AG08395 (cell line): ENCODE measurements around the gene C1RL.

ENCODE experiments used
- DNase-seq: peaks from one replicate; pipeline ENCODE4 v3.0.0; 2012; ENCODE audit warnings: mixed read lengths, low spot score

C1RL gene

DNA sequence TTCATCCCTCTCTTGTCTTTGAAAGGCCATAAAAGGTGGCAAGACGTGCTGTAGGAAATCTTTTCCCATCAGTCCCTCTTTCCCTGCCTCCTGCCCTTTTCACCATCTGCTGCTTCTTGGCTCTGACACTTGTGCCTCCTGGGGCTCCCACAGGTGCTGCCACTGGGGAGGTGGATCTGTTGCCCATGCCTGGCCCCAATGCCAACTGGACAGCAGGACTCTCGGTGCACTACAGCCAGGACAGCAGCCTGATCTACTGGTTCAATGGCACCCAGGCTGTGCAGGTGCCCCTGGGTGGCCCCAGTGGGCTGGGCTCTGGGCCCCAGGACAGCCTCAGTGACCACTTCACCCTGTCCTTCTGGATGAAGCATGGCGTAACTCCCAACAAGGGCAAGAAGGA, 27.7 kb upstream of the C1RL start:
- no peak for DNase-seq

DNA sequence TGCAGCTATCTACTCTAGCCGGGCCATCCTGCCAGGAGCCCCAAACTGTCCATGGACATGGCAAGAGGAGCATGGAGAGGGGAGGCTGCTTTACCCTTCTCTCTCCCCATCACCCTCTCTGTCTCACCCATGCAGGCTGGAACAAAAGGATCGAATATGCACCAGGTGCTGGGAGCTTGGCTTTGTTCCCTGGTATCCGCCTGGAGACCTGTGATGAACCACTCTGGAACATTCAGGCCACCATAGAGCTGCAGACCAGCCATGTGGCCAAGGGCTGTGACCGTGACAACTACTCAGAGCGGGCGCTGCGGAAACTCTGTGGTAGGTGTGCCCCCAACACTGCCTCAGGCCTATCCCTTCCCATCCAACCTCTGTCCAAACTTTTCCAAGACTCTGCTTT, 27.1 kb upstream of the C1RL start:
- no peak for DNase-seq

DNA sequence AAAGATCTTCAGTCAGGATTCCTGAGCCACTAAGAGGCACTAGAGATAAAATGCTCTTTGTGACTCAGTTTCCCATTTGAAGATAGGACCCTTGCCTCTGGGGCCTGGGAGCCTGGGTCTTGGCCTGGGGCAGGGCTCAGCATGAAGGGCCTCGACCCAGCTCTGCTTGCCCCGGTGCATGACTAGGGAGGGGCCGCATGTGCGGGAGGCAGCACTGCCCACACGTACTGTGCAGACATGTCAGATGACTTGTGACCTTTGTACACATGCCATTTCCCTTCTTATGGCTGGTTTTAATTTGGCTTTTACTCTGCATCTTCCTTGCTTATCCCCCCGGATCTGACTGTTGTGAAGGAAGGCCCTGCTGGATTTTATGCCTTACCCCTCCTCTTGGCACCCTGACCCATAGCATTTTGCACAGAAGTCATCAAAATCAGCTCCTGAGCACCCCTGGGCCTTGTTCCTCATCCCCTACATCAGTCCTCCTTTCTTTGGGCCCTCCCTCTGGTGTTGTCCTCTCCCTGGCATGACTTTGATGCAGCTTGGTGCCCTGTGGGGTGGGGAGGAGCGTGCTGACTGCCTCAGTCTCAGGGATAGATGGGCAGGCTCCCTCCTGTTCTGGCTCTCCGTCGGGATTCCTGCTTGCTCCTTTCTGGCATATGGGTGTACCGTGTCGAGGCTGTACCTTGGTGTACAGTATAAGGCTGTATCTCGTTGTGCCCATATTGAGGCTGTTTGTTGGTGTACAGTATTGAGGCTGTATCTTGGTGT, 25.6 kb upstream of the C1RL start:
- DNase-seq = no peak

DNA sequence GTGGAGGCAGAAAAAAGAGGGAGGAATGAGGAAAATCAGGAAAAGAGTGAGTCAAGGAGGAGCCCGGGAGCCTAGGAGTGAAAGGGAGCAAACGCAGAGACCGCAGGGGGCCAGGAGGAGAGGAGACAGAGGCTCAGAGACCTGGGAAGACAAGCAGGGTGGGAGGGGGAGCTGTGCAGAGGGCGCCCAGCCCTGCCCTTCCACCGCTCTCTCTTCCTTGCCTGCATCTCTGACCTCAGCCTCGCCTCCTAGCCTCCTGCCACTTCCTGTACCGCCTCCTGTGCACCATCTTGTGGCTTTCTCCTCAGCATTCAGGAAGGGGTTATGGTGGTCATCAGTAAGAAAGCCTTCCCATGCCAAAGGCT, 22.5 kb upstream of the C1RL start:
- DNase-seq = no peak

DNA sequence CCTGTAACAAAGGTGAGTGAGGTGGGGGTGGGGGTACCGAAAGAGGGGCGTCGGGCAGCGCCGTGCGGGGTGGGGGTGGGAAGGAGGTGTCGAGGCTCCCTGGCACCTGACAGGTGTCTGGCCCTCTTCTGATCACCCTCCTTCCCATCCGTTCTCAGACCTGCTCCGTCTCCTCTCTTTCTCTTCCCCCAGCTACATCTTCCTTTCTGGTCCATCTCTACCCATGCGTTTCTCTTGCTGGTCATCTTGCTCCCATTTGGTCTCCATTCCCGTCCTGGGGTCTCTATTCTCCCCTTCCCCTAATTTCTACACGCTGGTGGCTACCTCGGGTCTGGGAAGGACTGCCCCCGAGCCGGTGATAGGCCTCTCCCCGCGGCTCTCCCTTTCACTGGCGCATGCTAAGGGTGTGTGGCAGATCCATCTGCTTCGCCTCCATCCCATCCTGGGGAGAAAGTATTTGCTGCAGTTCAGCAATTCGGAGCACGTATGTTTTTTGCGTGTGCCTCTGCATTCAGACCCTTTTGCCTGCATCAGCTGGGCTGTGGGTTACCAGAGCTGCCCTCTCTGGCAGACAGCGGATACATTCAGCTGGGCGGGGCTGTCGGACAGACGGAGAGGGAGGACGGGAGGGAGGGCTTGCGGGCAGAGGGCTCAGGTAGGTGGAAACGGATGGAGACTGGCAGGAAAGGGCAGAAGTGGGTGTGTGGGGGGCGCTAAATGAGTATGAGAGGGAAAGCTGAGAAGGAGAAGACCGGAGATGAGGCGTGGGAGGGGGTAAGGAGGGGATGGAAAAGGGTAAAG, 21.9 kb upstream of the C1RL start:
- DNase-seq = peak; percentile 60

DNA sequence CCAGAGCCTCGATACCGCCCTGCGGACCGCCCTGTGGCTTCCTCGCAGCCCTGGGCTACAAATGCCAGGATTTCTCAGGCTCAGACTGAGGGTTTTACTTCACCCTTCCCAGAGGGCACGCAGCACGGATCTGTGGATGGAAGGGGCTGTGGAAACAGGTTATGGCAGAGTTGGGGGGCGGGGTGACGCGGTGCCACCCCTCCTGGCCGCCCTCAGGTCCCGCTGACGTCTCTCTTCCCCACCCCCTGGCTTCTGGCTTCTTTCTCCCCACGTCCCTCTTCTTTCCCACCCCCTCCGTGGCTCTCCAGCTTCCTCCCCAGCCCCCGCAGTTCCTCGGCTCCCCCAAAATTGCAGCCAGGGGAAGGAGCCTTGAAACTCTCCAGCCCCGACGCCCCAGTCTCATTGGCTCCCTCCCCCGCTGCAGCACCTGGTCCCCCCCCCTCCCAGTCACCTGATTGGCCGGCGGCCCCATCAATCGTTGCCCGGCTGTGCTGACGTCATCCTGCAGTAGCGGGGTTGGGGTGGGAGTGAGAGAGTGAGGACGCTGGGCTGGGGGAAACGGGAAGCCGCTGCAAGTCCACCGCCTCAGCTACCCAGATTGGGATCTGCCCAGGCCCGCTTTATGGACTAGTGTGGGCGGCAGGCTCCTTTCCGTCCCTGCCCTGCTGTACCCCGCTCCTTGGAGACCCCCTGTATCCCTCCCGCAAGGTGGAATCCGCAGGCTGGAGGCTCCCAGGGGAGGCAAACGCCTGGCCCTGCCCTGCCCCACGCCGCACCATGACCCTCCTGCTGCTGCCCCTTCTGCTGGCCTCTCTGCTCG, 21.1 kb upstream of the C1RL start, which contains the start of gene CLSTN3:
Gene CLSTN3, plus strand, starts transcription at position 500 of the 820 bp plus-strand sequence. Its CDS starts 278 bp downstream, at position 778.
- peak; percentile 98 for DNase-seq

DNA sequence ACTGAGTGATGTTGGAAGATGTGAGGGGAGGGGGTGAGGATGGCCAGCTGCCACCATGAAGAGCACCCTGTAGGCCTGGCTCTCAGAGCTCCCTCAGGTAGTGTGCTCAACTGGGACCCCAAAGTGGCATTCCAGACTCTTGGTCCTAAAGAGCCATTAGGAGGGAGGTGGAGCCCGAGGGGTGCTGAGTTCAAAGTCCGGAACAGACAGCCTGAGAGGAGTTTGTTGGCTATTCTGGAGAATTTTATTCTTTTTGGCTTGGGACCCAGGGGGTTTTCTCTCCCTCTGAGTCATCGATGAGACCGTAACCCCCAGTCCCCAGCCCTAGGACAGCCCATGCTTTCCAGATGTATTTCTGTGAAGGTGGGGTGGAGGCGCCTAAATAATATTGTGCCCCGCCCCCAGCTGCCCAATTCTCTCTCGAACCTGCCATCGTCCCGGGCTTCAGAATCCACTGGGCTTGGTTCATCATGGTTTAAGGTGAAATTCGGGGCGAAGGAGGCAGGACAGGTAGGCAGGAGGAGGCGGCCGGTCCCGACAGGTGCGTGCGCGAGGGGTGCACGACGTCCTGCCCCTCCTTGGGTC, 20.4 kb upstream of the C1RL start:
- DNase-seq = no peak

DNA sequence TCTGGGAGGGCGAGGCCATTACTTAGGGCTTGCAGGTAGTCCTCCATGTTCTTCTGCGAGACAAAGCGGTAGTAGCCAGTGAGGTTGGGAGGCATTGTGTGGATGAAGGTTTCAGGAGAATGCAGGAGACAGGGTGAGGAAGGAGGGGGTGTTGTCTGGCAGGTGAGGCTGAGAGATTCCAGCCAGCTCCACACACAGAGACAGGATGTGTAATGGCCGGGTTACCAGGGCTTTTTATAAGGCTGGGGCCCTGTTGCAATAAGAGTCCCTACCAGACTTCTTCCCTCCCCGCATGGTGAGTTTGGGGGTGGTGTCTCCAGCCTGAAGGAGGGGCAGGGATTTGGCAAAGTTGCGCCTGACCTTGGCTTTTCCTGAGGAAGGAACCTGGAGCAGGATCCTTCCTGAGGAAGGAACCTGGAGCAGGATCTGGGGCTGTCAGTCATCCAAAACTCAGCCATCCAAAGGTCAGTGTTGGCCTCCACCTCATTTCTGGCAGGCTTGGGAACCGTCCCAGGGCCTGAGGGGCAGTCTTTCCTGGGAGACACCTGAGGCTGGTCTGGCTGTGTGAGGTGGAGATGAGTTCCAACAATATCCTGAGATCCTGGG, 19.8 kb upstream of the C1RL start, which contains the start of gene RBP5:
Gene RBP5, minus strand, starts transcription at position 209 of the 606 bp plus-strand sequence. Its CDS starts 114 bp downstream, at position 95.
- DNase-seq = no peak

DNA sequence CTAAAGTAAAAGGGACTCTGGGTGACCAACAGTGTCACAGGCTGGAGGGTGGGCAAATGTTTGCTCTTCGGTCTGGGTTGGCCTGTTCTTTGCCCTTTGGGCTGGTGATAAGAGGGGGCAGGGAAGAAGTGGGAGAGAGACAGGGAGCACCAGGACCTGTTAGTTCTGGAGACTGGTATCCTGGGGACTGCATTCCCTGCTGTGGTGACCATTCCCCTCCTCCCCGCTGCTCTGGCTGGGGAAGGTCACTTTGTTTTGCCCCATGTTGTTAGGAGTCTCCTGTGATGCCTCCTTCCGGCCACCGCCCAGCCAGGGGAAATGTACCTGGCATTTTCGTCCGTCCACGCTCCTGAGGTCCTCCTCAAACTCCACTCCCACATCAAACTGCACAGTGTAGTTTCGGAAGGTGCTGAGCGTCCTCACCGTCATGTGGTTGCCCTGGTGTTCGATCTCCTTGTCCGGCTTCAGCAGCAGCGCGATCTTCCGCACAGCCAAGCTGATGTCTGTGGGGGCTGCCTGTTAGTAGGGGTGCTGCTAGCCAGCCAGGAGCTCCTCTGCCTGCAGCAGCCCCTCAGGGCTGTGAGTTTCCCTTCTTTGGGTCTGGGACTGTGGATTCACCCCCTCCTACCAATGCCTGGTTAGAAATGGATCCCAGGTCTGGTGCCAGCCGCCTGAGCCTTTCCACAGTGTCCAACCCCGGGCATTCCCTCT, 19.1 kb upstream of the C1RL start:
- DNase-seq = no peak

DNA sequence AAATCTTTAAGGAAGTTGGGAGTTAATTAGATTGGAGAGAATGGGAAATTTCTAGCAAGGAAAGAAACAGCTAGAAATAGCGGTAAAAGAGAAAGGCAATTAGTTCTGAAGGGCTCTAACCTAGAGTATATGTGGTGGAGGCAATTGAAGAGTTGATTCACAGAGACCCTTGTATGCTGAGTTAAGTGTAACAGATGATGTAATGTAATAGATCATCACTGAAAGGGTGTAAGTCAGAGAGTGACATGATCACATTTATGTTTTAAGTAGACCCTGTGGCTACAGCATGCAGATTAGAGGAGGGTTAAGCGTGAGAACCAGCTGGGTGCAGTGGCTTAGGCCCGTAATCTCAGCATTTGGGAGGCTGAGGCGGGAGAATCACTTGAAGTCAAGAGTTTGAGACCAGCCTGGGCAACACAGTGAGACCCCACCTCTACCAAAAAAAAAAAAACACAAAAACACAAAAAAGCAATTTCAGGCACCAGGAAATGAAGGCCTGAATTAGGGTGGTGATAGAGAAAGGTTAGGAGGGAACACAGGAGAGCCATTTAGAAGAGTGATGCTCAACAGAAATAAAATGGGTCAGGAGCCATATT, 16.7 kb upstream of the C1RL start:
- DNase-seq = no peak

DNA sequence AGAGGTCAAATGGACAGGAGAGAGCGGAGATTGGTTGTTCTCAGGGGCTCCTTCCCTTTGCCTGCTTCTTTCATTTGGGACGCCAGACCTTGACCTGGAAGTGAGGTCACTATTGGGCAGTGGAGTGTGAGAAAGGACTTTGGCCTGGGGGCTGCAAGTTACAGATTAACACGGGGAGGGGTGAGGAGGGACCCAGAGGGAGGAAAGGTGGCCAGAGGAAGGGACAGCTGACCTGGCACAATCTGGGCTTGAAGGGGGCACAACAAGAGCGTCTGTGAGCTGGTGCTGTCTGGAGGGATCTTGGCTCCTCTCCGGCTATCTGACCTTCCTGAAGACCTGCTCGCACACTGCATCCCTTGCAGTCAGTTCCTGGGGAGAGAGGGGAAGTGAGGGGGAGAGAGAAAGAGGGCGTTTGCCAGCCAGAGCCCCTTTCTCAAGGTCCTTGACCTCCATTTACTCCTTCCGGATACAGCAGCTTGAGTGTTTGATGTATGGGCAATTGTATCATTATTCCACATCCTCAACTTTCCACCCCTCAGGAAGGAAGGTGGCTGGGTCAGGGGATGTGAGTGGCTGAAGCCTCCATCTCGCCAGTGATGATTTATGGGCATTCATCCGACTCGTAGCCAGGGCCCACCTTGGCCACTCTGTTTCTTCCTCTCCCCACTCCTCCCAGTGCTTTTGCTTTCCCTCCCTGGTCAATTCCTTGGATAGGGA, 14.9 kb upstream of the C1RL start:
- DNase-seq = no peak

DNA sequence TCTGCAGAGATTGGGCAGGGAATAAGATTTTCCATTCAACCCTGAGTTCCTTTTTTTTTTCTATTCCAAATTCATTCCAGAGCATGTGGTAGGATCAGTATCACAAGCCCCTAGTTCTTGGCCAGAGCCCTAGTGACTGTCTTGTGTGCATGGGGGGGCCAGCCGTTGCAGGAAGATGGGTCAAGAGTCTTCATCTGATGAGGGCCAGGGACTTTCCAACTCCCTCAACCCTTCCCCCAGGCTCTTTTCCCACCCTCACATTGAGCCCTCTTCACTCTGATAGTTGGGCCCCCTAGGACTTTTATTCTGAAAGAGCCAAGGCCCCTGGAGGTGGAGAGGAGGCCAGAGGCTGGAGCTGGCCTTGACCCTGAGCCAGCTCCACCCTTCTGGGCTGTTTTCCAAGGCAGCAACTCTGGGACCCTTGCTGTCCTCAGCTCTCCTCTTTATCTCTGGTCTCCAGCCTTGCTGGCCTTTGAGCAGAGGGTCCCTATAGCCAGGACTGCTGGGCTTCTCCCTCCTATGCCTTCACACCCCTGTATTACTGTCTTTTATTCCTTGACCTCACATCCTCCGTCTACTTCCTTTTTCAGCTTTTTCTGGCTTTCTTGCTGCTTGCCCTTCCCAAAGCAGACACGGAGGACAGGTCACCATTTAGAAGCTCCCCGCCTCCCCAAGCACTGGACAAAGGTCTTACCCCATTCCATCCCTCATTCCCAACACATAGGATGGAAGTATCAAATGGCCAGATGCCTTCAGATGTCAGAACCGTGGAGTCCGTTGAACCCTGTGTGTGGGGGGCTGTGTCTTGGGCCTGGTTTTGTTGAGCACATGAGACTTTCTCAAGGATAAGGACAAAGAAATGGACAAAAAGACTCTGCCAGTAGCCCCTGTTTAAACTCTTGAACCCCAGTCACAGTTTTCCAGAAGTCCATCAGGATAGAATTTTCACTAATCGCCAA, 14.1 kb upstream of the C1RL start:
- no peak for DNase-seq

DNA sequence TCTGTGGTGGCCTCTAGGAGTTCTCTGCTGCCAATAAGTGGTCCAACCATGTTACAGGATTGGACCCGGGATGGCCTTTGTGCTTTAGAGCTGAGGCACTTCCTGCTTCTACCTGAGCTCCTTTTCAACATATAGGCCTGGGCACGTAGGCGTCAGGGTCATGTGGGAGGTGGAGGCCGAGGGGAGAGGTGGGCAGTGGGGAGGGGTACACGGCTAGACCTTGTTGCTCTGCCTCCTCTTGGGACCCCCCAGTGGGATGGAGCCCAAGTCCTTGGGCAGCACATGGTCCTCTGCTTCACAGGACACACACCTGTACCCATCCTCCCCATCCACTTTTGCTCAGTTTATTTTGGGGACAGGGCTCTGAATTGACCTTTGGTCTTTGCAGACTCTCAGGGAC, 12.3 kb upstream of the C1RL start:
- no peak for DNase-seq

DNA sequence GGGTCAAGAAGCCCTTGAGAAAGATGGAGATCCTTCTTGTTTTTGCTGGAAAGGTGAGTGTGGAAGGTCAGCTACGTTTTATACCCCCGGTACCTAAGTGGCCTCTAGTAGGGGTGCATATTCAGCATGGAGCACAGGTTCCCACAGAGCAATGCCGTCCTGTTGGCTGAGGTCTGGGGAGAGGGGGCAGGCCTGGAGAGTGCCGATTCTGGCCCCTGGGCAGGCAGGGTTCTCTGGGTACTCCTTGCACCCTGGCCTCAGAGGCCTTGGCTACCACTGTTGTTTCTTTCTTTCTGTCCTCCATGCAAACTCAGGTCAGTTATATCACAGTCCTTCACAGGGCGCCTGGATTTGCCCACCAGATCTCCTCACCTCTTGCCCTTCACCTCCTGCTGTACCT, 11.2 kb upstream of the C1RL start:
- no peak for DNase-seq

DNA sequence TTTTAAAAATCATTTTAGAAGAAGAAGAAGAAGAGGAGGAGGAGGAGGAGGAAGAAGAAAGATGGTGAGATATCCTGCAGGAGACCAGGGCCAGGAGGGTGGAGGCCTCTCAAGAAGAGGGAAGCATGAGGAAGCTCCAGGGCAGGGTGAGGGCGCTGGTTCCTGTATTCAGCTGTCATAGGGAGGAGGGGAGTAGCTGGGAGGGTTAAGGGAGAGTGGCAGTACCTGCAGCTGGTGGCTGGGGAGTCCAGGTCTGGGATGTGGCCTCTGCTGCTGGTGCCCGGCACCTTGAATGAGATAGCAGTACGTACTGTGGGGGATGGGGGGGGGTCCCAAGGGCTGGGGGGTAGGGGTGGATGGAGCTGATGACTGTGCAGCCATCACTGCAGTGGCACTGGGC, 9.9 kb upstream of the C1RL start:
- DNase-seq = no peak

DNA sequence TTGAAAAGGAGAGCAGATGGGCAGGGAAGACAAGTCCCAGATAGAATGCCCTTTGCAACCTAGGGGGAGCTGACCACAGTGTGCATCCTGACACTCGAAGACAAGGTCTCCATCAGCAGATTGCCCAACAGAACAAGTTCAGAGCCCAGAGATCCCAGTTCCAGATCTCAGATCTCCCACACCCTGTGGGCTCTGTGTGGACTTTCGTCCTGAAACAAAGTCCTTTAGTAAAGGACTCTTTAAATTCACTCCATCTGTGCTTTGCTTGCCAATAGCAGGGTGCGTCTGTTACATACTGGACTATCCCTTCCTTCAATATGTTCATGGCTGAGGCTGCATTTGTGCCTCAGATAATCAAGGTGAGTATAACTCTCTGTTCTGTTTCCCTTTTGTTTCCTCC, 8.7 kb upstream of the C1RL start:
- no peak for DNase-seq

DNA sequence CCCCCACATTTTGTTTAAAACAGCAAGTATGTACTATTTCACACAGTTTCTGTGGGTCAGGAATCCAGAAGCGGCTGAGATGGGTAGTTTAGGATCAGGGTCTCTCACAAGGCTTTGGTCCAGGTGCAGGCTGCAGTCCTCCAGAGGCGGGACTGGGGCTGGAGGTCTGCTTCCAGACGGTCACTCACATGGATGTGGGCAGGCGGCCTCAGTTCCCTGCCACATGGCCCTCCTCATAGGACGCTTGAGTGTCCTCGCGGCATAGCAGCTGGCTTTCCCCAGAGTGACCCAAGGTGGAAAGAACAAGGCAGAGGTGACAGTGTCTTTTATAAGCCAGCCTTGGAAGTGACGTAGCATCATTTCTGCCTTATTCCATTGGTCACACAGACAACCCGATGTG, 7.9 kb upstream of the C1RL start:
- DNase-seq = no peak

DNA sequence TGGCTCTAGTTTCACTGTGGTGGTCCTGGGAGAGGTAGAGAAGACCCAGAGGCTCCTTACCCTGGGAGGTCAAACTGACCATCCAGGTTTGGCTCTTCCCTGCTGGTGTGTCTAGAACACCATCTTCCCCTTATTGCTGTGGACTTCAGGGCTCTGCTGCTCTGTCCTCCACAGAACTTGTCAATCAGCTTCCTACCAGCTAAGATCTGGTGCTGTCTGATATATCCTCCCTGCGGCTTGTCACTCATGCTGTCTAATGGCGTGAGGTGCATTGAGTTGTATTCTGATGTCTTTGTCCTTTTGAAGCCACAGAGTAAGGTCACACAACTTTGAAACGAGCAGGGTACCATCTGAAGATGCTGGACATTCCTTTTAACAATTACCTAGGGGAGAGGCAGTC, 7.2 kb upstream of the C1RL start:
- no peak for DNase-seq

DNA sequence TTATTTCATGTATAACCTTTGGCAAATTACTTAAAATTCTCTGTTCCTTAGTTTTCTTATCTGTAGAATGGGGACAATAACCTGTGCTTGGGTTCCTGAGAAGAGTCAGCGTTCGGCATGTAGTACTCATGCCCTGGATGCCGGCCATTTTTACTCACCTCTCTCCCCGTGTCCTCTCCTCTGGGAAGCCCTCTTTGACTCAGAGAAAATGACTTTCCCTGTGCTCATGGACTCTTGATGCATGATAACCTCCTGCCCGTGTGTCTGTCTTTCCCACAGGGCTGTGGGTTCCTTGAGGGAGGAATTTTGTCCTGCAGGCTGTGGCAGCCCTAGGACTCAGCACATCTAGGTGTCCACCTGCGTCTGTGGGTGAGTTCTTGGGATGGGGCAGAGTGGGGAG, 5.8 kb upstream of the C1RL start:
- no peak for DNase-seq
